Measurements from ENCODE around the gene TMEM176A. TPM values are rescaled to one million over a fixed set of nuclear protein-coding genes. Genes with fewer than 3 reads are reported as not detected.
A peak's percentile ranks its signal among the peaks of the same experiment; 100 is the strongest.

Gene TMEM176A
- polyA plus RNA-seq, 1 experiment = 1.5 TPM

DNA sequence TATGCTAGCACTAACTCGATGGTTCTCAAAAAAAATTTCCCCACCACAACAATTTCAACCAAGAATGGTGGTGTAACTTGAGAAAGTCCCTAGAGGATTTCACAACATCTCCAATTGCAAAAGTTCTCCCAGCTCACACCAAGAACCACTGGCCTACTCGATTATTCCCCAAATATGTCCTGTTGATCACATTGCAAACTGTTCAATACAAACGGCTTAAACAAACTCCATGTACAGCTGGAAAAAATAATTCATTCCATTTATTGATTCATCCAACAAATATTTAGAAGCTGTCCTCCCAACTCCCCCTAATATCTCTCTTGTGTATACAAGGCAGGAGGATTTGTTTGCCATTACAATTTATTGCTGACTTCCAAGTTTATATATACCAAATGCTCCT lies 19.5 kb upstream of the TMEM176A start:
- Histone ChIP-seq H3K27ac (ENCODE audit: low read depth, low read length) (peak overlapping the region; percentile 82), H3K27me3 (ENCODE audit: control insufficient read depth, insufficient read depth, low read length) (no peaks in the 10 kb centered on the region), H3K9me3 (ENCODE audit: control insufficient read depth, insufficient read depth, low read length) (no peaks in the 10 kb centered on the region), H3K4me3 (ENCODE audit: low read depth, low read length) (no peak overlapping the region)
- TF ChIP-seq, protein P1, sequence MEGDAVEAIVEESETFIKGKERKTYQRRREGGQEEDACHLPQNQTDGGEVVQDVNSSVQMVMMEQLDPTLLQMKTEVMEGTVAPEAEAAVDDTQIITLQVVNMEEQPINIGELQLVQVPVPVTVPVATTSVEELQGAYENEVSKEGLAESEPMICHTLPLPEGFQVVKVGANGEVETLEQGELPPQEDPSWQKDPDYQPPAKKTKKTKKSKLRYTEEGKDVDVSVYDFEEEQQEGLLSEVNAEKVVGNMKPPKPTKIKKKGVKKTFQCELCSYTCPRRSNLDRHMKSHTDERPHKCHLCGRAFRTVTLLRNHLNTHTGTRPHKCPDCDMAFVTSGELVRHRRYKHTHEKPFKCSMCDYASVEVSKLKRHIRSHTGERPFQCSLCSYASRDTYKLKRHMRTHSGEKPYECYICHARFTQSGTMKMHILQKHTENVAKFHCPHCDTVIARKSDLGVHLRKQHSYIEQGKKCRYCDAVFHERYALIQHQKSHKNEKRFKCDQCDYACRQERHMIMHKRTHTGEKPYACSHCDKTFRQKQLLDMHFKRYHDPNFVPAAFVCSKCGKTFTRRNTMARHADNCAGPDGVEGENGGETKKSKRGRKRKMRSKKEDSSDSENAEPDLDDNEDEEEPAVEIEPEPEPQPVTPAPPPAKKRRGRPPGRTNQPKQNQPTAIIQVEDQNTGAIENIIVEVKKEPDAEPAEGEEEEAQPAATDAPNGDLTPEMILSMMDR (IDR thresholded peaks at IDR 0.05; ENCODE audit: low read depth, low read length) = no peak
- ChIA-PET CTCF (interaction anchor here (1.5 to 1.8 kb wide), 2 partner anchors 117 to 181 kb away, joined by 4 to 6 read pairs; no protein-coding TSS in a partner anchor), POLR2A (no interaction called here)
- peak; percentile 57 for DNase-seq (ENCODE audit: low read depth, low spot score)

DNA sequence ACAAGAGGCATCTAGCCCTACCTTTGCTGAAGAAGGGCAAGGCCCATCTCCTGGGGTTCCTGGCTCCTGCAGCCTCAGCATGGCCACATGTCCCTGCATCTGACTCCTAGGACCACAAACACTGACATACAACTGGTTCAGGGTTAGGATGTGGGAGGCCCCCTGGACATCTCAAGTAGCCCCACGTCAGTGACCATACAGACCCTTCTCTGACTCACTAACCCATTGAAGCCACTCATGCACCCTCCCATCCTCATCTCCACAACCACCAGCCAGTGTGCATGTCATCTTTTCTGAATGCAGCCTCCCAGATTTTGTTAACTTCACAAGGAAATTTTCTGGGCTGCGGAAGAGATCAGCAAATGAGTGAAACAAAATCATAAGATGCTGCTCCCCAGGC lies 18.6 kb upstream of the TMEM176A start:
- Histone ChIP-seq H3K9me3 (ENCODE audit: control insufficient read depth, insufficient read depth, low read length) (no peaks in the 10 kb centered on the region), H3K27ac (ENCODE audit: low read depth, low read length) (peak overlapping the region; percentile 43), H3K27me3 (ENCODE audit: control insufficient read depth, insufficient read depth, low read length) (no peaks in the 10 kb centered on the region), H3K4me3 (ENCODE audit: low read depth, low read length) (no peak overlapping the region)
- TF ChIP-seq, protein P1 (IDR thresholded peaks at IDR 0.05; ENCODE audit: low read depth, low read length) = no peak
- ChIA-PET POLR2A (no interaction called here), CTCF (no interaction called here)
- DNase-seq (ENCODE audit: low read depth, low spot score) = no peak

DNA sequence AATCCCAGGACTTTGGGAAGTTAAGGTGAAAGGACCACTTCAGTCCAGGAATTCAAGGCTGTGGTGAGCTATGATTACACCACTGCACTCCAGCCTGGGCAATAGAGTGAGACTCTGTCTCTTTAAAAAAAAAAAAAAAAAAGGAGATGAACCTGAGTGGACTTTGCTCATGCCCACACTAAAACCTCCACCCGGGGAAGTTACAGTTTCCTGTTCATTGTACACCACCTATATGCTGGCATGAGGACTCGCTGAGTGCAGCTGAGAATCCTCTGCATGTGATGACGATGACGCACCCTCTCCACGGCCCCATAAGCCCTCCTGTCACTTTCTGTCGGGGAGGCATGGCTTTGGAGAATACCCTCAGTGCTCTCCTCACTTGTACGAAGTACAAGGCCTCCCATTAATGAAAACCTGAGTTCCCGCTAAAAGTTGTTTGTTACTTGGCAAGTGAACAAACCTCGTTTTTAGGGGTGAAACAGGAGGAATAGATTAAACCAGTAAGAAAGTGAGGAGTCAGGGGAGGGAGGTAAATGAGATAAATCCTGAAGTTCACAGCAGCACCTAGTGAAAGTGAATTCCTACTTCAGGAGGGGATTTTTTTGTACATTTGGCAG lies 16.3 kb upstream of the TMEM176A start:
- TF ChIP-seq, protein P1 (IDR thresholded peaks at IDR 0.05; ENCODE audit: low read depth, low read length) = no peak
- POLR2A ChIA-PET = no interaction called here
- Histone ChIP-seq H3K27ac (ENCODE audit: low read depth, low read length) (no peak overlapping the region), H3K27me3 (ENCODE audit: control insufficient read depth, insufficient read depth, low read length) (peaks cover 2% of the 10 kb centered on the region), H3K9me3 (ENCODE audit: control insufficient read depth, insufficient read depth, low read length) (no peaks in the 10 kb centered on the region), H3K4me3 (ENCODE audit: low read depth, low read length) (no peak overlapping the region)
- CTCF ChIA-PET = interaction anchor here (0.7 kb wide), 1 partner anchor 196 kb away, joined by 10 read pairs; no protein-coding TSS in a partner anchor
- no peak for DNase-seq (ENCODE audit: low read depth, low spot score)

DNA sequence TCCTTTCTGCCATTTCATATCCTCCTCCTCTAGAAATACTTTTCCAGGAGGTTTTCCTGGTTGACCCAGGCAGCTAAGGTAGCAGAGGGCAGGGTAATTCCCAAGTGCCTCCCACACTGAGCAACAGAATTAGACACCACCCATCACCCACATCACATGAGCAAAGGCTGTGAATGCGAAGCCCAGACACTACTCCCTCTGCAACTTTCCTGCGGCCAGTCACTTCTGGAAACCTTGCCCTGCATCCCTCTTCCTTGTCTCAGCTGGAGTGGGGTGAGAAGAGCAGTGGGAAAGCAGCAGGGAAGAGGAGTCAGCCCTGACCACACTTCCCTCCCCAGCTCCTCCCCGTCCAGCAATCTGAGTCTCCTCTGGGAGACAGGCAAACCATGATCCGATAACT lies 15.6 kb upstream of the TMEM176A start:
- no peak overlapping the region for H3K4me3 ChIP-seq (ENCODE audit: low read depth, low read length)
- H3K27me3 ChIP-seq (ENCODE audit: control insufficient read depth, insufficient read depth, low read length) = peaks cover 2% of the 10 kb centered on the region
- POLR2A ChIA-PET = no interaction called here
- no peaks in the 10 kb centered on the region for H3K9me3 ChIP-seq (ENCODE audit: control insufficient read depth, insufficient read depth, low read length)
- TF ChIP-seq, protein P1 (IDR thresholded peaks at IDR 0.05; ENCODE audit: low read depth, low read length) = no peak
- CTCF ChIA-PET = no interaction called here
- peak overlapping the region; percentile 39 for H3K27ac ChIP-seq (ENCODE audit: low read depth, low read length)
- DNase-seq (ENCODE audit: low read depth, low spot score) = no peak

DNA sequence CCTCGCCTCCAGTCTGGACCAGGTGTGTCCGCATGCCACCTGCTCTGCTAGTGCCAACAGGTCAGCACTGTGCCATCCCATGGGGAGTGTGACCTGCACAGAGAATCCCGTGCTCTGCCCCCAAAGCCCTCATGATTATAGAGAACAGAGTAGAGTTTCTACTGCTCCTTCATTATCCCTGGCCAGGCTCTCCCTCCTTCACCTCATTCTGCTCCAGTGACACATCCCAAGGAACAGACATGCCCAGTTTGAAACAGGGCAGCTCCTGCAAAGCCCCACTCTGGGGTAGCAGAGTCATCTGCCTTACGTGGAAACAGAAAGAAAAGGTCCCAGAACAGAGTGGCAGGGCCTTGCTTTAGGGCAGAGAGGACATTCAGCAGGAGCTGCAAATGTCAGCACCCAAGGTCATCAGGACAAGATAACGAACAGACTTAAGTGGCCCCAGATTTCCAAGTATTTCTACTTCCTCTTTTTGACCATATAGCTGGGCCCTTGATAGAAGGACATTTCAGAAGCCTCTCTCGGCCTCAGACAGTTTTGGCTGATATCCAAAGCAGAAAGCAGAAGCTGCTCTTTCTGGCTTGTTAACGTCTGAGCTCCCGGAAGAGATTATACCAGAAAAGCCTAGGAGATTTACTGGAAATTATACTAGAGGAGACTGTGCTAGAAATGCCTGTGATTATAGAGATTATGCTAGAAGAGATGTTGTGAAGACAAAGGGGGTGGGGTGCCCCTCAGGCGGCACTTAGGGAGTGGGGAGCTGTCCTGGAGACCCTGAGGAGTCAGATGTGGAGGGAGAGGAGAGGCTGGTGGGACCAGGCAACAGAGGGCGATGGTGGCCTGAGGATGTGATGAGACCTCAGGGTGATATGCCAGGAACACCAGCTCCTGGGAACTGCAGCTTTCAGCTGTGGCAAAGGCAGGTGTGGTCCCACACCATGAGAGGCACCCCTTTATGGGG lies 13.0 kb upstream of the TMEM176A start:
- ChIA-PET POLR2A (no interaction called here), CTCF (interaction anchor here (1.7 to 2.6 kb wide), 2 partner anchors 9 to 111 kb away, joined by 4 to 16 read pairs; no protein-coding TSS in a partner anchor)
- H3K4me3 ChIP-seq (ENCODE audit: low read depth, low read length) = no peak overlapping the region
- no peaks in the 10 kb centered on the region for H3K9me3 ChIP-seq (ENCODE audit: control insufficient read depth, insufficient read depth, low read length)
- TF ChIP-seq, protein P1 (IDR thresholded peaks at IDR 0.05; ENCODE audit: low read depth, low read length) = no peak
- no peak for DNase-seq (ENCODE audit: low read depth, low spot score)
- H3K27ac ChIP-seq (ENCODE audit: low read depth, low read length) = no peak overlapping the region
- peaks cover 2% of the 10 kb centered on the region for H3K27me3 ChIP-seq (ENCODE audit: control insufficient read depth, insufficient read depth, low read length)

Measured in AG04450 (cell line).